Gastrocnemius medialis (tissue), 4 donors: ENCODE data around the gene CYP4F11. TPM values are rescaled to one million over a fixed set of nuclear protein-coding genes. Genes with fewer than 3 reads are reported as not detected.
"Not testable (repeated sequence)": the region's sequence is repeated elsewhere in the genome, so short reads cannot be mapped to it uniquely, and the experiment has no call there.

Experiments
- ATAC-seq, 2 donors: fragments of 150-250 bp; one replicate each; pipeline ENCODE4 v1.9.1; 2016
- DNase-seq, 2 donors: peaks; one replicate each; pipeline ENCODE4 v3.0.0-alpha.2; 2019
- H3K27ac ChIP-seq, 4 donors: fragments of 200-600 bp; sonication (generic); 1 replicate in 1 of 4; 2 replicates in 3 of 4; pipeline ENCODE4 v1.5.1; 2016 to 2018; ENCODE audit warnings: mild to moderate bottlenecking in 2 of 4, moderate library complexity in 1 of 4
- H3K27me3 ChIP-seq, 3 donors: fragments of 200-600 bp; sonication (generic) in 2 of 3; 1 replicate in 1 of 3; 2 replicates in 2 of 3; pipeline versions ENCODE4 v1.5.1 to v1.6.0; 2016 to 2019; ENCODE audit warnings: mild to moderate bottlenecking in 1 of 3, moderate library complexity in 1 of 3
- H3K36me3 ChIP-seq, 2 donors: fragments of 200-600 bp; sonication (generic) in 1 of 2; one replicate each; pipeline ENCODE4 v1.5.1; 2017 to 2018
- H3K4me1 ChIP-seq, 2 donors: fragments of 200-600 bp; sonication (generic) in 1 of 2; one replicate each; pipeline ENCODE4 v1.5.1; 2016 to 2017; ENCODE audit warnings: mild to moderate bottlenecking in 2 of 2
- H3K4me3 ChIP-seq, 4 donors: fragments of 200-600 bp; sonication (generic) in 3 of 4; 1 replicate in 1 of 4; 2 replicates in 3 of 4; pipeline ENCODE4 v1.5.1; 2016 to 2019; ENCODE audit warnings: mild to moderate bottlenecking in 2 of 4
- H3K9me3 ChIP-seq, 3 donors: fragments of 200-600 bp; sonication (generic) in 2 of 3; 1 replicate in 1 of 3; 2 replicates in 2 of 3; pipeline ENCODE4 v1.5.1; 2016 to 2019
- POLR2A ChIP-seq, 2 donors: fragments of 450-650 bp; IDR thresholded peaks; one replicate each; pipeline ENCODE4 v1.6.1; 2017; ENCODE audit warnings: antibody characterized with exemption in 2 of 2, mild to moderate bottlenecking in 2 of 2, moderate library complexity in 2 of 2
- in situ Hi-C, 4 donors: fragments of 200-750 bp; cut with MboI; loops; one replicate each; pipeline versions ENCODE4 v1.15.0 to v1.8.0; 2017; ENCODE audit warnings: low sequenced_read_pairs in 4 of 4
- intact Hi-C: fragments of 100-400 bp; cut with DNase I; formaldehyde crosslinking; loops from one replicate; pipeline ENCODE4 v1.15.1; 2023; ENCODE audit warnings: low total_unique reads
- total RNA-seq, 4 donors: library from RNA; depleted of rRNA; stranded (reverse); fragments of >200 nt; gene quantifications; one replicate each; pipeline versions ENCODE4 v1.1.0 to v1.2.3, GENCODE V29; 2016
- TF ChIP-seq, protein P1 (sequence below), 5 experiments: fragments of 450-650 bp in 3 of 5; fragments of 200-600 bp in 2 of 5; sonication (generic) in 2 of 5; IDR thresholded peaks in 4 of 5; conservative IDR thresholded peaks in 1 of 5; 1 replicate in 4 of 5; 2 replicates in 1 of 5; pipeline ENCODE4 v1.5.1; 2016 to 2019; ENCODE audit warnings: antibody characterized with exemption in 5 of 5, mild to moderate bottlenecking in 3 of 5, moderate library complexity in 3 of 5

CYP4F11 gene
- total RNA-seq, 4 donors from 2014 or later: 0.10 to 0.86 (median 0.32) TPM

GRCh38 chr19:15874821-15875474 is 59.4 kb downstream of the CYP4F11 start:
- in situ Hi-C loops: loop anchor here in 1 of 4 donors (10.0 kb wide), 1 partner anchor 250 kb away; no protein-coding TSS in a partner anchor

GRCh38 chr19:15873771-15874170 is 60.6 kb downstream of the CYP4F11 start:
- H3K36me3 ChIP-seq, intact Hi-C loops, H3K4me1 ChIP-seq, H3K9me3 ChIP-seq, H3K27ac ChIP-seq, H3K4me3 ChIP-seq, ATAC-seq, H3K27me3 ChIP-seq, DNase-seq: not testable (repeated sequence)
- in situ Hi-C loops: loop anchor here in 1 of 4 donors (10.0 kb wide), 1 partner anchor 249 kb away; no protein-coding TSS in a partner anchor

More at GRCh38 chr19:15874821-15875474, 59.4 kb downstream of the CYP4F11 start:
- Histone ChIP-seq H3K36me3 (no peaks in the 10 kb centered on the region), H3K27me3 (no peaks in the 10 kb centered on the region), H3K4me3 (no peak overlapping the region), H3K4me1 (no peaks in the 10 kb centered on the region), H3K9me3 (no peaks in the 10 kb centered on the region), H3K27ac (no peak overlapping the region)
- intact Hi-C loops: no loop called here
- no peak for ATAC-seq
- DNase-seq: no peak
- TF ChIP-seq POLR2A (IDR thresholded peaks at IDR 0.05): no peak
- TF ChIP-seq, protein P1, sequence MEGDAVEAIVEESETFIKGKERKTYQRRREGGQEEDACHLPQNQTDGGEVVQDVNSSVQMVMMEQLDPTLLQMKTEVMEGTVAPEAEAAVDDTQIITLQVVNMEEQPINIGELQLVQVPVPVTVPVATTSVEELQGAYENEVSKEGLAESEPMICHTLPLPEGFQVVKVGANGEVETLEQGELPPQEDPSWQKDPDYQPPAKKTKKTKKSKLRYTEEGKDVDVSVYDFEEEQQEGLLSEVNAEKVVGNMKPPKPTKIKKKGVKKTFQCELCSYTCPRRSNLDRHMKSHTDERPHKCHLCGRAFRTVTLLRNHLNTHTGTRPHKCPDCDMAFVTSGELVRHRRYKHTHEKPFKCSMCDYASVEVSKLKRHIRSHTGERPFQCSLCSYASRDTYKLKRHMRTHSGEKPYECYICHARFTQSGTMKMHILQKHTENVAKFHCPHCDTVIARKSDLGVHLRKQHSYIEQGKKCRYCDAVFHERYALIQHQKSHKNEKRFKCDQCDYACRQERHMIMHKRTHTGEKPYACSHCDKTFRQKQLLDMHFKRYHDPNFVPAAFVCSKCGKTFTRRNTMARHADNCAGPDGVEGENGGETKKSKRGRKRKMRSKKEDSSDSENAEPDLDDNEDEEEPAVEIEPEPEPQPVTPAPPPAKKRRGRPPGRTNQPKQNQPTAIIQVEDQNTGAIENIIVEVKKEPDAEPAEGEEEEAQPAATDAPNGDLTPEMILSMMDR (IDR thresholded peaks at IDR 0.05 in 4 of 5, conservative IDR thresholded peaks at IDR 0.05 in 1 of 5): no peak

DNA sequence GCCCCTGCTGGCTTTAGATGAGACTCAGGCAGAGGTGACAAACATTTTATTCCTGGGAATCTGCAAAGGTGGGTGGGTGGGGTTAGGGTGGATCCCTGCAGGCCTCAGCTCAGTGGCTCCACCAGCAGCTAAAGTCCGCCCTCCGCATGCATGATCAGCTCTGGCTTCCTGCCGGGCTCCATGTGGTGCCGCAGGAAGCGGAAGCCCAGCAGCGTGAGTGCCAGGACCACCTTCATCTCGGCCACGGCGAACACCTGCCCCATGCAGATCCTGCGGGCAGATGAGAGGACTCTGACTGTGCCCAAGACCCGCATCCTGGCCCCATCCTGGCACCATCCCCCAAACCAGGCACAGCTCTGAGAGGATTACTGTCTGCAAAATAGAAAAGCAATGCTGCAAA is 62.8 kb downstream of the CYP4F11 start:
- intact Hi-C loops (no loop called here), in situ Hi-C loops (loop anchor here in 1 of 4 donors (10.0 kb wide), 1 partner anchor 247 kb away; no protein-coding TSS in a partner anchor)
- no peak for DNase-seq
- no peaks in the 10 kb centered on the region for H3K27me3 ChIP-seq
- ATAC-seq: no peak
- H3K9me3 ChIP-seq: no peaks in the 10 kb centered on the region
- H3K4me1 ChIP-seq: no peaks in the 10 kb centered on the region
- H3K27ac ChIP-seq: no peak overlapping the region
- no peak for TF ChIP-seq POLR2A (IDR thresholded peaks at IDR 0.05)
- TF ChIP-seq, protein P1 (IDR thresholded peaks at IDR 0.05 in 4 of 5, conservative IDR thresholded peaks at IDR 0.05 in 1 of 5): no peak
- no peaks in the 10 kb centered on the region for H3K36me3 ChIP-seq
- H3K4me3 ChIP-seq: no peak overlapping the region

DNA sequence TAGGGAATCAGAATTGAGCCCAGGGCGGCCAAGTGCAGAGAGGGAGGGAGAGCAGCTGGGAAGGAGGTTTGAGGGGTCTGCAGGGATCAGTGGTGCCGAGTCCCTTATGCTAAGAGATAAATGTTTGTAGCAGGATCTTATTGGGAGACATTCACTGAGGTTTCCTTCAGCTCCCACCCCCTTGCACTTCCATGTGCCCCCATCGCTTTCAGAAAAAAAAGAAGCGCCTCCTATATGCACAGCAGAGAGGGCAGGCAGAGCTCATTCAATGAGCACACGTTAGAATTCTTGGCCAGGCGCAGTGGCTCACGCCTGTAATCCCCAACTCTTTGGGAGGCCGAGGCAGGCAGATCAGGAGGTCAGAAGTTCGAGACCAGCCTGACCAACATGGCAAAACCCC is 64.5 kb downstream of the CYP4F11 start:
- TF ChIP-seq, protein P1 (IDR thresholded peaks at IDR 0.05 in 4 of 5, conservative IDR thresholded peaks at IDR 0.05 in 1 of 5): no peak
- no peak for TF ChIP-seq POLR2A (IDR thresholded peaks at IDR 0.05)
- DNase-seq (no peak), ATAC-seq (no peak)
- H3K27me3 ChIP-seq: no peaks in the 10 kb centered on the region
- H3K36me3 ChIP-seq: no peaks in the 10 kb centered on the region
- H3K4me1 ChIP-seq: no peaks in the 10 kb centered on the region
- no peak overlapping the region for H3K4me3 ChIP-seq
- in situ Hi-C loops: loop anchor here in 1 of 4 donors (10.0 kb wide), 1 partner anchor 245 kb away; no protein-coding TSS in a partner anchor
- no peak overlapping the region for H3K27ac ChIP-seq
- intact Hi-C loops: no loop called here
- H3K9me3 ChIP-seq: no peaks in the 10 kb centered on the region

DNA sequence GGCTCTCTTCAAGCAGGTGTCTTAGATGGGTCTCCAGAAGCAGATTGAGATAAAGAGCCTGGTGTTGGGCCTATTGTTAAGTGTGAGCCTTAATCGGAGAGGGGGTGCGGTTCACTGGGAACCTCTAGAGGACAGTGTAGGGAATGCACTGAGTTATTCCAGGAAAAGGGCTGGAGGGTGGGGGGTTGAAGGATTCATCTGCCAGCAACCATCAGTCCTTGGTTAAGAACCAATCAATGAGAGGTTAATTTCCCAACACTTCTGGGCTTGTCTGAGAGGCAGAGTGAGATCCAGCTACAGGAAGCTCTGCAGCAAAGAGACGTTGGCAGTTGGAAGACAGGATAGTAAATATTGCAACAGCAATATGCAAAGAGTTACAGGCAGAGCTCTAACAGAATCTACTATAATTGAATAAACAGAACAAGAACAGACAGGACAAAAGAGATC is 65.2 kb downstream of the CYP4F11 start:
- intact Hi-C loops (no loop called here), in situ Hi-C loops (no loop called here)
- no peaks in the 10 kb centered on the region for H3K27me3 ChIP-seq
- H3K36me3 ChIP-seq: no peaks in the 10 kb centered on the region
- no peaks in the 10 kb centered on the region for H3K9me3 ChIP-seq
- DNase-seq: no peak
- no peak overlapping the region for H3K27ac ChIP-seq
- ATAC-seq: no peak
- no peaks in the 10 kb centered on the region for H3K4me1 ChIP-seq
- TF ChIP-seq, protein P1 (IDR thresholded peaks at IDR 0.05 in 4 of 5, conservative IDR thresholded peaks at IDR 0.05 in 1 of 5): peak in 3 of 5 experiments; percentile 32 to 42 (median 40)
- TF ChIP-seq POLR2A (IDR thresholded peaks at IDR 0.05): no peak
- H3K4me3 ChIP-seq: no peak overlapping the region
